Activated CD4-positive, CD25-positive, alpha-beta regulatory T cell treated with anti-CD3 and anti-CD28 coated beads, Interleukin-2, amount 50 U/mL, for 24 hours (primary cell): ENCODE data around the gene RAP2B.

ENCODE experiments used
- ATAC-seq, 2 donors: fragments of 150-1000 bp; cut with Tn5 transposase; one replicate each; pipeline ENCODE4 v1.10.0; 2021; ENCODE audit warnings: mild to moderate bottlenecking in 1 of 2, moderate library complexity in 1 of 2

Gene RAP2B

DNA sequence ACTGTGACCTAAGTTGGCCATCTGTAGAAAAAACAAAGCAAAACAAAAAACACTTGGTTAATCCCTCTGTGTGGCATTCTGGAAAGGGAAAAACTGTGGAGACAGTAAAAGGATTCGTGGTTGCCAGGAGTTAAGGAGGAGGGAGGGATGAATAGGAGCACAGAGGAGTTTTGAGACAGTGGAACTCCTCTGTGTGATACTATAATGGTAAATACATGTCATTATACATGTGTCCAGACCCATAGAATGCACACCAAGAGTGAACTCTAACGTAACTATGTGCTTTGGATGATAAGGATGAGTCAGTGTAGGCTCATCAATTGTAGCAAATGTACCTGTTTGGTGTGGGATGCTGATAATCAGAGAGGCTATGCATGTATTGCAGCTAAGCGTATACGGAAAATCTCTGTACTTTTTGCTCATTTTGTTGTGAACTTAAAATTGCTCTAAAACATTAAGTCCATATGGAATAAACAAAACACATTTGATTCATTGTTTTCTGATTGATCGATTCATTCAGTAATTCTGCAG, 33.4 kb downstream of the RAP2B start:
- no peak for ATAC-seq

DNA sequence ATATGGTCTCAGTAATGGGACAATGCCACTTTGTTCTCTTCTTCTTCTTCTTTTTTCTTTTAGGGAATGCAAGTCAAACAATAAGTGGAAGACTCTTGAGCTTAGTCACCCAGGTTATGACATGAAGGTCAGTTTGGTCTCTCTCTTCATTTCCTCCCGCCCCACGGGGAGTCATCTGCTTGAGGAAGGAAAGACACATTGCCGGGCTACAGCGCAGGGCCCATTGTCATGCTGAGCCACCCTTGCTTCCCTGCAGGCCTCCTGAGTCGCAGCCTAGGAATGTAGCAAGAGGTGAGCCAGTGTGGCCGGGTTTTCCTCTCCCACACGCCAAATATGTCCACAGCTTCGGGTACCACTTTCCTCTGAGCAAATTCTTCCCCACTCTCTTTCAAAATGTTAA, 47.6 kb downstream of the RAP2B start:
- no peak for ATAC-seq

DNA sequence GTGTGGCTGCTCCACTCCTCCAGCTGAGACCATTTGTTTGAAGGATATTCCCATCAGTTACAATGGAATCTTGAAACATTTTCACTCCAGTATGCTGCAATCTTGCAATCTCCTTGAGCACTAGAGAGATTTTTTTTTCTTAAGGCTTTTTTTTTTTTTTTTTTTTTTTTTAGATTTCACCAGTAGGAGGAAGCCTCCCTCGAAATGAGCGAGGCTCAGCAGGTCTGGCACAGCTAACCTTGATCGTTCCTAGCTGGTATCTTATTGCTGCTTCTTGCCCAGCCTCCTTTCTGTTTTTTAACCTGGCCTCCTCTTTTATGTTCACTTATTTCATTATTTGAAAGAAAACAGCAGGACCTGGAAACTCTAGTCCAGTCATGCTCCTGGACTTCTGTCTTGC, 48.1 kb downstream of the RAP2B start:
- ATAC-seq = no peak

DNA sequence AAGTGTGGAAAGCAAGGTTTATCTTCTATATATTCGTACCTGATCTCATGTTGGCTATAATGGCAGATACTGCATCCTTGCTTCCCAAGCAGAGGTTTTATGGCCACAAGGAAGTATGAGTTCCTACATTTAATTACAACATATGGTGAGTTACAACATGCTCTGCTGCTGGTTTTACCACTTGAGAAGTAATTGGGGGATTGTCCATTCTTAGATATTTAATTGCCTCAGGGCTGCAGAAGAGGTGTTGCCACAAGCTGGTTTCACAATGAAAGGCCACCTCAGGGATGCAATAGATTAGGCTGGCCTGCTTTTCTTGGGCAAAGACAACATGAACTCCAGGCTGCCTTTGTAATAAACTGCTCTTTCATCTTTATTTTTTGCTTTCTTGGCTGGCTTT, 48.6 kb downstream of the RAP2B start:
- no peak for ATAC-seq

DNA sequence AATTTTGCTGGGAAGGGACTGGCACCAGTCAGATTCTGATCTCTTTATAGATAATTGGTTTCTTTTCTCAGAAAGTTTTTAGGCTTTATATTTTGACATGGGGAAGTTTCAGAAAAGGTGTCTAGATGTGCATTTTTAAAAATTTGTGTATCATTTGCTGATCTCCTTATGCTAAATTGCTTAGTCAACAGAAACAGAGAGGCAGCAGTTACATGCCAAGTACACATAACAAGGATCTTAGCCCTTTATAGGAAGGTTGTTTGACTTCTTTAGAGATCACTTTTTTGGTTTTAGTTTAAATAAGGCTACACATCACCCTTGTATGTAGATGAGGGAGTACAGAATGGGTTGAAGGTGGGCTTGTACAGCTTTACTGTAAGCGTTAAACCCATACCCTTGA, 53.5 kb downstream of the RAP2B start:
- ATAC-seq = no peak

DNA sequence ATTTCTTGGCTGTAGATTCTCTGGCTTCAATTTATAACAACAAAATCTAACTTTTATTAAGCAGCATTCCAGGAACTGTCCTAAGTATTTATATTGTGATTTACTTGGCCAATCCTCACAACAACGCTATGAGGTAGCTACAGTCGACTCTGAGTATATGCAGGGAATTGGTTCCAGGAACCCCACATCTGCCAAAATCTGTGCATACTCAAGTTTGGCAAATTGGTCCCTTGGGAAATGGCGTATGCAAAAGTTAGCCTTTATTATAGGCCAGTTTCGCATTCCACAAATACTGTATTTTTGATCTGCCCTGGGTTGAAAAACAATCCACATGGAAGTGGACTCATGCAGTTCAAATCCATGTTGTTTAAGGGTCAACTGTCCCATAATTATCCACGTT, 53.9 kb downstream of the RAP2B start:
- no peak for ATAC-seq

DNA sequence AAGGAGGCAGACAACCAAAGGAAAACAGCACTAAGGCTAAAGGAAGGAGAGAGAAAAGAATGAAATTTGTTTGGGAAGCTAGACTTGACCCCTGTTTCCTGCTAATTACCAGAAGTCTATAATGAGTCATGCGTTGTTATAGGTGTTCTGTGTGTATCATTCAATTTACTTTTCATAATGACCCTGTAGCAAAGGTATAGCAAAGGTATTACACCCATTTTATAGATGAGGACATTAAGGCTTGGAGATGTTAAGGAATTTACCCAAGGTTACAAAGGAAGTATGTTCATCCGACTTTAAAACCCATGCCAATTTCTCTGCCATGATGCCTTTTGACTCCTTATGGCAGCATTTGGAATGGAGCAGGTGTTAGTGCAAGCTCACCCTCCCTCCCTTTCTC, 54.9 kb downstream of the RAP2B start:
- no peak for ATAC-seq

DNA sequence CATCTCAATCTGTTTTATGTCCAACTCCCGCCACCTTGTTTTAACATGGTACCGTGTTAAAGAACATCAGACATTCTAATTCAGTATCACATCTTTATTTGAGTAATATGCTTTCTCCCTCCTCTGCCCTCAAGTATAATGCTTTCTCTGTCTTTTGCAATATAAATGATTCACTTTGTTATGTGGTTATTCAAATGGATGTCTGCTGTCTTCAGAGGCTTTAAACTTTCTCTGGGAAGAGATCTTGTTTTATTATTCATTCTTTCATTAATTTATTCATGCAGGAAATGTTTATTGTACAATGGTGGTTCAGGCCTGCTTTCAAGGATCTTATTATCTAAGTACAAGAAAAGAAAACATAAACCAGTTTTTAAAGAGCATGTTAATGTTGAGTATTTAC, 57.1 kb downstream of the RAP2B start:
- ATAC-seq = peak in 1 of 2 donors; percentile 12
